Ramos (cell line): ENCODE results near the gene AP1B1.

ENCODE experiments used
- in situ Hi-C: fragments of 300-500 bp; cut with MboI; formaldehyde crosslinking; loops from one replicate; pipeline ENCODE4 v1.14.3; 2022; ENCODE audit warnings: low sequenced_read_pairs; ENCODE audit not compliant: unreplicated experiment

The AP1B1 gene

DNA sequence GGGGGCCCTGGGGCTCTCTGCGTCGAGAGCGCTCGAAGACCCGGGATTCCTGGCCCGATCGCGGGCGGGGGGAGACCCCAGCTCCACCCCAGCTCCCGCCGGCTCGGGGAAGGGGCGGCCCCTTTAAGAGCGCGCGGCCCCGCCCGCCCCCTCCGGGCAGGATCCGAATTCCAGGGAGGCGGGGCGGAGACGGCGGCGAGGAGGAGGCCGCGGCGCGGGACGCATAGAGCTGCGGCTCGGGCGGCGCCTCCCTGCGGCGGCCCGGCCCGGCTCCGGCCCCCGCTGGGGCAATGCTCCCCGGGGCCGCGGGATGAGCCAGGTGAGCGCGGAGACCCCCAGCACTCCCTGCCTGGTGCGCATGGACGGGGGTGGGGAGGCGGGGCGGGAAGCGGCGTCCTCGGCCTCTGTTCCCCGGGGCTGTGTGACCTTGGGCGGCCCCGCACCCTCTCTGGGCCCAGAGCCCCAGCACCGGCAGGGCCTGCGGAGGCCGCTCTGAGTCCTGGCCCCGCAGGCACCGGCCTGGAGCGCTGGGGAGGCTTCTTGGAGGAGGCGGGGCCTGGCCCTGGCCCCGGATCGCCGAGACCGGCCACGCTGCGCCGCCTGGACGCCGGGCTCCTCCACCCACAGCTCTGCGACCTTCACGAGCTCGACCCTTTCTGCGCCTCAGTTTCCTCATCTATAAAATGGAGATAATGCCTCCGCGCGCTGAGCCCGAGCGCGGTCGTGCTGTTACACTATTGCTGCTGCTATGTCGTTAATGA is 81.4 kb downstream of the AP1B1 start:
- in situ Hi-C loops, result no loop called here

DNA sequence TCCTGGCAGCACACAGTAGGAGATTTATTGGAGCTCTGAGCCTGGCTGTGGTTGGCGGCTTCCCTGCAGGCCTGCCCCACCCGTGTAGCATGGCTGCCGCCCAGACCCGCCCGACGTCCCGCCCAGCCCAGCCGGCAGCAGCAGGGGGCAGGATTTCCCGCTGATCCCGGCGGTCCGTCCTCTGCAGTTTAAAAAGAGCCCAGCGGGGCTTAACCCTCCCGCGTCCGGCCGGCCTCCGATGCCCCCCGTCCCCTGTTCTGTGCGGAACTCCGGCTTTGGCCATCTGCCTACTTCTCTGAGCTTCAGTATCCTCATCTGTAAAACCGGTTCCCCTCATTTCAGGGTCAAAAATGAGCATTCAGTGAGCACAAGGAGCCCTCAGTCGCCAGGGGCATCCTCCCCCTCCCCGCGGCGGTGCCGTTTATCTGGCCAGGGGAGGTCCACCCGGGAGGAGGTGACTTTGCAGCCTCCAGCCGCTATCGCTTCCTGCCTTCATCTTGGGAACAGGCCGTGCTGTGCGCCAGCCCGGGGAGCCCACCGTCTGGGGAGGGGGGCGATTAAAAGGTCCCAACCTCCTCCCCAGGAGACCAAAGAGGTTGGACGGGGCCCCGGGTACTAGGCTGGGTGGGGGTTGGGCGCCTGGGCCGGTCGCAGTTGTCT is 82.1 kb downstream of the AP1B1 start, which contains the start of gene GAS2L1:
TSS of gene GAS2L1 (plus strand) at position 476 of the 660 bp plus-strand sequence. CDS start 1,456 bp downstream, outside the sequence.
- in situ Hi-C loops, result no loop called here

DNA sequence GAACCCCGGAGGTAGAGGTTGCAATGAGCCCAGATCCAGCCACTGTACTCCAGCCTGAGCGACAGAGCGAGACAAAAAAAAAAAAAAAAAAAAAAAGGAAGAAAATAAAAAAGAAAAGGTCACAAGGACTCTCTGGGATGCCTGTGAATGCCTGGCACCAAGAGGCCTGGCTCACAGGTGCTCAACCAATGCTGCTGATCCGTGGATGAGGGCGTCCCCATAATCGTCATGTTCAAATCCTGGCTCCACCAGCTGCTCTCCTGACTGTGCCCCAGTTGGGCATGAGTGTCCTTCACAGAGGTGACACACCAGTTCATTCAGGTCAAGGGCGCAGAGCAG is 82.6 kb downstream of the AP1B1 start:
- in situ Hi-C loops, result no loop called here

DNA sequence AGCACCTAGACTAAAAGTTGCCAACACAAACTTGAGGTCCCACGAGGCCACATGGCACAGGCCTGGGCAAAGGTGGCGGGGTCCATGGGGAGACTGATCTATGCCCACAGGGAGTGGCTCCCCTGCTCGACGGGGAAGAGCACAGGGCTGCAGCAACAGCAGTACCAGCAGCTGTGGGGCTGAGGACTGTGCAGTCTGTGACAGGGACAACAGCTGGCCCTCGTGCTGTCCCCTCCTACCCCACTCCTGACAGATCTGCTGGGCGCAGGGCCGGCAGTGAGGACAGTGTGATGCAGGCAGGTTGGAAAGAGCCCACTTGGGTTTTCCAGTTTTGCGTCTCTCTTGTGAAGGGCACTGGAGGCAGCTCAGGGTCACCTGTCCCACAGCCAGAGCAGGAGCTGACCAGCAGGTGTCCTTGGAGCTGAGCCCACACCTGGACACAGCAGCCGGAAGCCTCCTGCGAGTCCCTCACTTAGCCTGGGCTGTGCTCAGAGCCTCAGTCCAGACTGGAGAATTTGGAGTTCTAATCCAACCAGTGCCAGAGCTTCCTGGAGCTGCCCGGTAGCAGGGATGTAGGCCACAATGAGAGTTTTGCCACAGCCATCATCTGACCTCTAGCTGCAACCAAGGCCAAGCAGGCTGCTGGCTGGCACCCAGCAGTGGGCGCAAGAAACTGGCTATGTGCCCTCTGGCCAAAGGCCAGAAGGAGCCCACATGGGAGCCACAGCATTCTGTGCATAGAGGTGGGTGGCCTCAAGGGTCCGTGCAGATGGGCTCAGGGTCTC is 85.5 kb downstream of the AP1B1 start:
- in situ Hi-C loops, result no loop called here

DNA sequence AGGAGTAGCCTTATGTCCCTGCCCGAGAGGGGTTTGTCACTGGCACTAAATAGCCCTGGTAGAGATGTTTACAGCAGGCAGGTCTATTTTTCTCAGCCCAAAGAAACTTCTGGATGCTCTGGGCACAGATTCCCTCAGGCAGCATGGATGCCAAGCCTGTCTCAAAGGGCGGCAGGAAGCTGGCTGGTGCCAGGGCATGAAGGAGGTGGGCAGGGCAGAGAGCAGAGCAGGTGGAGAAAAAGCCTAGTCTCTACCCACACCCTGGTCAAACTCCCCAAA is 86.0 kb downstream of the AP1B1 start:
- in situ Hi-C loops, result no loop called here

DNA sequence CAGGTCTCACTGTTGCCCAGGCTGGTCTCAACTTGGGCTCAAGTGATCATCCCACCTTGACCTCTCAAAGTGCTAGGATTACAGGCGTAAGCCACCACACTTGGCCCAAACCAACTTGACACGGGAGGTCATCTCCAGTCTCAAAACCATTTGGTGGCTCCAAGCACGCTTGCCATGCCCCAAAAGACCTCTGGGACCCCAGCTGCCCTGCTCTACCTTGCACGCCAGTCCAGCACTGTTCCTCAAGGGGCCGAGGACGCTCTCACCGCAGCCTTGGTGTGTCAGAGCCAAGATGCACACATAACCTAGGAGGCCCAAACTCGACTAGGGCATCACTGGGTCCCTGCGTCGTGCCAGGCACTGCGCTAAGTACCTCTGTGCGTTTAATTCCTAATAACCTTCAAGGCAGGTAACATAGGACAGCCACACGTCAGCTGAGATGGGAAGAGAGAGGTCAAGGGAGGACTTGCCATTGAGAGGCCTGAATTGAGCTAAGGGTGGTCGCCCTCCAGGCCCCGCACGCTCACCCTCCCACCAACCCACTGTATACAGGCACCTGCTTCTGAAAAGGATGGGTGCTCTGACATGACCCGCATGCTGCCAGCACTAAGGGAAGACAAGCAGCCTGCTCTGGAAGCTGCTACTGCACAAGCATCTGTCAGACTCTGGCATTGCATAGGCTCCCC is 86.5 kb downstream of the AP1B1 start:
- in situ Hi-C loops, result no loop called here

DNA sequence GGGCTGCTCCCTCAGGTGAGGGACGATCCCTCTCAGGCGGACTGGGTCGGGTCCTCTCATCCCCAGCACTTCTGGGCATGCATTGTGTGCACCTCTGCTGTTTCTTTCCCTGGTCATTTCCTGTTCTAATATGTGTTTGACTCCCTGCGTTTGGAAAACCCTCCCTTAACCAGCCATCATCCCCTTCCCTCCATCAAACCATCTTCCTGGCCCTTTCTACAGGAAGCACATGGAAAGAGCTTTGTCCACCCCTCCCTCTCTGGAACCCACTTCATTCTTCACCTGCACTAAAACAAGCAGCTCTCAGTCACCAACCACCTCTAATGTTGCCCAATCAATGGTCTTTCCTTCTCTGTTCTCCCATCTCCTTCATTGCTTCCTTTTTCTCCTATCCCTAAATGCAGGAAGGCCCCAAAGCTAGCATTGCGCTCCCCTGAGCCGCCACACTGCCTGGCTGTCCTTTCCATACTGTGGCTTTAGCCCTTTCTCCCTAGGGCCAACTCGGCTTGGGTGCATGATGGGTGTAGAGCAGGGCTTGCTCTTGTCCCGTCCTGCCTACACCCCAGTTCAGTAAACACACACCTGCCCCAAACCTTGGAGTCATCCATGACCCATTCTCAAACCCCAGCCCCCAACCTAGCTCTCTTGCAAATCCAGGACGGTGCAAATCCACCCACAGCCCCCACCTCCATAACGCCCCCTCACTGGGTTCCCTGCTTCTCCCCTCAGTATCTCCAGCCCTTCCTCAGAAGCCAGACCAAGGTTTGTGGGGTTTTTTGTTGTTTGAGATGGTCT is 87.4 kb downstream of the AP1B1 start:
- in situ Hi-C loops, result no loop called here

DNA sequence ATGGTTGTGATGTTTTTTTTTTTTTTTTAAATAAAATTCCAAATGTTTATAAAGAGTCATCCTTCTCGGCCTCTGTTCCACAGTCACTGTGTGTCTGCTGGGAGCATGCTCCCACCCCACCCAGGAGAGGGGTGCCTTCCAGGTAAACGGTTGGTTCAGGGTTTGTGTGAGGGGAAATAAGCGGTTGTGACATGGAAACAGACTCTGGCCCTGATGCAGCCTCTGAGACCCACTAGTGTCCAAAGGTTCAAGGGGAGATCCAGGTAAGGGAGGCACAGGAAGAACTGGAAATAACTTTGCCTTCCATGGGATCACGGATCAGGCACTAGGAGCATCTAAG is 87.9 kb downstream of the AP1B1 start:
- in situ Hi-C loops, result no loop called here

DNA sequence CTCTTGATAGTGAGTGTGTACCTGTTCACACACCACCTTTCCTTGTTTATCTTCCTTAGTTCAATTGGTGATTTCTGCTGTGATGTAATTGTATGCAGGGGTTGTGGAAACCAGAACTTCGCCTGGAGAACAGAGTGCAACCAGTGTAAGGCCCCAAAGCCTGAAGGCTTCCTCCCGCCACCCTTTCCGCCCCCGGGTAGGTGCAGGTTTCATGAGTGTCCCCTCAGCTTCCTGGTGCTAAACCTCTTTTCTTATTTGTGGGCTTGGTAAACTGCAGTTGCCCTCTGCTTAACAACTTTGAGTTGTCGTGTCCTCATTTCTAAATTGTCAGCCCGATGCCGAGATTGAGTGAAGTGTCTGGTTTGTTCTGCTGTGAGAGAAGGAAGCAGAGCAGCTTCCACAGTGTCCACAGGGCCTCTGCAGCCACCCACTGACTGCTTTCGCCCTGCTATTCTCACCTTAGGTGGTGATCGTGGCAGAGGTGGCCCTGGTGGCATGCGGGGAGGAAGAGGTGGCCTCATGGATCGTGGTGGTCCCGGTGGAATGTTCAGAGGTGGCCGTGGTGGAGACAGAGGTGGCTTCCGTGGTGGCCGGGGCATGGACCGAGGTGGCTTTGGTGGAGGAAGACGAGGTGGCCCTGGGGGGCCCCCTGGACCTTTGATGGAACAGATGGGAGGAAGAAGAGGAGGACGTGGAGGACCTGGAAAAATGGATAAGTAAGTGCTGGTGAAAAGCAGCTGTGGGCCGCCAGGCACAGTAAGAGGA is 89.1 kb downstream of the AP1B1 start:
- in situ Hi-C loops, result no loop called here

DNA sequence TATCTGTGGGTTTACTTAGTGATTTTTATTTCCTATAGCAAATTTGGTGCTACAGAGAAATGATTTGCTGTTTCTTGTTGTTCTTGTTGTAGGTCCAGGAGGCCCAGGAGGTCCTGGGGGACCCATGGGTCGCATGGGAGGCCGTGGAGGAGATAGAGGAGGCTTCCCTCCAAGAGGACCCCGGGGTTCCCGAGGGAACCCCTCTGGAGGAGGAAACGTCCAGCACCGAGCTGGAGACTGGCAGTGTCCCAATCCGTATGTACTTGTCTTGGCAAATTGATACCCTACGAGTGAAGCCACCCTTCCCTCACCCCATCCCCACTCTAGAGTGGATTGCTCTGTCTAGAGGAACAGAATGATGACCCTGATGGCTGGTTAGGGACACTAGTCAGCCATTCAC is 89.7 kb downstream of the AP1B1 start:
- in situ Hi-C loops, result no loop called here

DNA sequence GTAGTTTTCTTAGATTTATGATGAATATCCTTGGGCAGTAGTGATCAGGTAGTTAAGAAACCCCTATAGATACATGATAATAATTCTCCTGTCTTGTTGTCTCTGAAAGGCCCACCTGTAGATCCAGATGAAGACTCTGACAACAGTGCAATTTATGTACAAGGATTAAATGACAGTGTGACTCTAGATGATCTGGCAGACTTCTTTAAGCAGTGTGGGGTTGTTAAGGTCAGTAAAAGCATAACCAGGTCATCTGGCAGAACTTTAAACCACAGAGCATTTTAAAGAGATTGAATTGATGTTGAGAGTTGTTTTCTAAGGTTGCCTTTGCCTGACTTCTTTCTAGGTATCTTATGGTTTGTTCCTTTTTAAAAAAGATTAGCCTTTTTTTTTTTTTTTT is 96.0 kb downstream of the AP1B1 start:
- in situ Hi-C loops, result no loop called here

DNA sequence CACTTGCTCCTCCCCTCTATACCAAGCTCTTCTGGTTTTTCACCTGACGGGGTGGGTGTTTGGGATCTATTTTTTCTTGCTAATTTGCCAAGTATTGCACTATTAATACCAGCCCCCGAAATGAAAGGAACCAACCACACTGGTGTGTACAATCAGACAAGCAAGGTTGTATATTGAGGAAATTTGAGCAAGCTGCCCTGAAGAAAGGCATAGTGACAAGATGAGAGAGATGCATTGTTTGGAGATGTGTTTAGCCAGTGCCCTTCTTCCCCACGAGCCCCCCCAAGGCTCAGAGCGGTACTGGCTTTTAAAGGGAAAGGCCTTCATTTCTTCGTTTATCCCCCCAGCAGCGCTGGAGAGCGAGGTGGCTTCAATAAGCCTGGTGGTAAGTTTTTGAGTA is 97.2 kb downstream of the AP1B1 start:
- in situ Hi-C loops, result no loop called here

DNA sequence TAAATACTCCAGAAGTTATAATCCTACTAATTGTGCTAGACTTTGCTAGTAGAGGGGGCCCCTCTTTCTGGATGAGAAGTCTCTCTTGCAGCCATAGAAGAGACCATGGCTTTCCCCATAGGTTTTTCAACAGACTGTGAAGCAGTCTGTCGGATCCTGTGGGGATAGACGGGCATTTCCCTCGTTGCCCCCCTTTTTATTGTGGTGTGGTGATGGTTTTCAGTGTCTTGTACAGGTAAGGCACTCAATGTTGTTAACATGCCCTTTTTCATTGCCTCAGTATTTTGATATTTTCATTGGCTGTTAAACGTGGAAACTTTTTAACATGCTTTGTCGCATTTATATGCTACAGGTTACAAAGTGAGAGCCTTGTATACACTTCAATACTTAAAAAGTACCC is 98.3 kb downstream of the AP1B1 start:
- in situ Hi-C loops, result no loop called here

DNA sequence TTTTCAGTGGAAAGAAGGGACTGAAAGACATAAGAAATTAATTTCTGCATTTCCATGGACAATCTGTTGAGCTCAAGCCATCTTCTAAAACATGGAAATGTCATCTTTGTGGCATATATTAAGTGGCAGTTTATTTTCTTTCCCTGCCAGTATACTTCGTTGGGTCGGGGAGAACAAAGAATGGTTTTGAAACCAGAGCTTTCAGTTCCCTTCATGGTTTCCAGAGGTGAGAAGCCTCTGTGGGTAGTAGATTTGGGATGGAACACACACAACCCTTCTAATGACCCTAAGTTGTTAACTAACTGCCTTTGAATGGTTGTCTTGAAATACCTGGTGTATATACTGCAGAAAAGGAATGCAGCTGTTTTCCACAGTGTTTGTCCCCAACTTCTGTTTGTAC is 99.5 kb downstream of the AP1B1 start:
- in situ Hi-C loops, result no loop called here

DNA sequence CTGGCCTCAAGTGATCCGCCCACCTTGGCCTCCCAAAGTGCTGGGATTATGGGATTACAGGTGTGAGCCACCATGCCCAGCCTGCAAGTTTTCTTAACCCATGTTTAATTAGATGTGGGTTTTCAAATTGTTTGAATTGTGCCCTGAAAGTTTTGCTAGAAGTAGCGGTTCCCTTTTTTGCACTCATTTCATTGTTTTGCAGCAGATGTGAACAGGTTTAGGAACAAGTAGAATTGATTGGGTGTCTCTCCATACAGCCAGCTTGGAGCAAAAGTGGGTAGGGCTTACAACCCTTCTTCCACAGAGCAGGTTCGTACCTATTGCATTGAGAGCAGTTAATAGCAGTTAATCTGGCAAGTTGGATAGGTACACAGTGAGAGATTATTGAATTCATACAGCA is 104.2 kb downstream of the AP1B1 start:
- in situ Hi-C loops, result no loop called here

DNA sequence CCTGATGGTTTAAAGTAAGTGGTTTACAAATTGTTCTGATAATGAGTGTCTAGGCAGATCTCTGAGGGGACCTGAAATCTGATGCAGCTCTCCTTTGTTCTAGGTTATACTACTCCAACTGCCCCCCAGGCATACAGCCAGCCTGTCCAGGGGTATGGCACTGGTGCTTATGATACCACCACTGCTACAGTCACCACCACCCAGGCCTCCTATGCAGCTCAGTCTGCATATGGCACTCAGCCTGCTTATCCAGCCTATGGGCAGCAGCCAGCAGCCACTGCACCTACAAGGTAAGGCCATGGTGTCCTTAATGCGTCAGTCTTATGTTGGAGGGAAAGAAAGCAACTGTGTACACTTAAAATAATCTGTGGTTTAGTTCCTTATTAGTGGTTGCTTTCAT is 110.4 kb downstream of the AP1B1 start:
- in situ Hi-C loops, result no loop called here
